HepG2 (cell line): Measurements from ENCODE around the gene NUP62. TPM values are rescaled to one million over a fixed set of nuclear protein-coding genes. Genes with fewer than 3 reads are reported as not detected.
A peak's percentile ranks its signal among the peaks of the same experiment; 100 is the strongest.

Experiments used
- BCL6 ChIP-seq: IDR thresholded peaks from 2 replicates; pipeline ENCODE4 v1.6.1; 2016; ENCODE audit warnings: missing genetic modification reagents, missing compliant biosample characterization
- JDP2 ChIP-seq: sonication (generic); formaldehyde crosslinking; IDR thresholded peaks from 2 replicates; pipeline ENCODE4 v1.8.1; 2022; ENCODE audit warnings: missing genetic modification reagents, borderline replicate concordance
- MEF2D ChIP-seq: sonication (generic); formaldehyde crosslinking; IDR thresholded peaks from 2 replicates; pipeline ENCODE4 v1.5.1; 2020; ENCODE audit warnings: mild to moderate bottlenecking, missing genetic modification reagents
- PHF8 ChIP-seq: sonication (generic); formaldehyde crosslinking; IDR thresholded peaks from 2 replicates; pipeline ENCODE4 v1.5.0; 2020; ENCODE audit warnings: missing genetic modification reagents
- ZFYVE20 ChIP-seq: sonication (generic); formaldehyde crosslinking; IDR thresholded peaks from 2 replicates; pipeline ENCODE4 v1.8.0; 2023; ENCODE audit warnings: low read depth, mild to moderate bottlenecking, moderate library complexity, missing genetic modification reagents, borderline replicate concordance
- ZNF263 ChIP-seq: sonication (generic); formaldehyde crosslinking; IDR thresholded peaks from 2 replicates; pipeline ENCODE4 v1.4.0; 2020; ENCODE audit warnings: missing genetic modification reagents
- polyA plus RNA-seq, 8 experiments: library from polyadenylated mRNA; depleted of rRNA in 3 of 8; stranded (reverse) in 7 of 8; unstranded in 1 of 8; fragments of >200 nt; fragmentation: Illumina TruSeq in 4 of 8; extraction: Trizol in 4 of 8; gene quantifications; 2 replicates each; pipeline versions ENCODE4 v1.2.1 to v1.2.3, GENCODE V29; 2011 to 2016; ENCODE audit warnings: low read depth in 4 of 8, missing spikeins in 1 of 8, mixed read lengths in 1 of 8; ENCODE audit not compliant: insufficient read depth in 1 of 8
- total RNA-seq, 5 experiments: library from RNA; depleted of rRNA; stranded (reverse); fragments of >200 nt; fragmentation: Illumina TruSeq; extraction: Trizol; gene quantifications; 2 replicates each; pipeline ENCODE4 v1.2.3, GENCODE V29; 2016; ENCODE audit warnings: low read depth in 1 of 5
- TF ChIP-seq, protein P1 (sequence below): sonication (generic); IDR thresholded peaks from 2 replicates; pipeline ENCODE4 v1.6.1; 2016; ENCODE audit warnings: low read depth, borderline replicate concordance
- TF ChIP-seq, protein P2 (sequence below), 2 experiments: fragments of 450-650 bp in 1 of 2; sonication (generic) in 1 of 2; formaldehyde crosslinking in 1 of 2; IDR thresholded peaks; 2 replicates each; pipeline versions ENCODE4 v1.6.1 to v1.8.0; 2016 to 2022; ENCODE audit warnings: antibody characterized with exemption in 1 of 2, mild to moderate bottlenecking in 1 of 2, missing genetic modification reagents in 1 of 2
- TF ChIP-seq, protein P3 (sequence below): sonication (generic); formaldehyde crosslinking; IDR thresholded peaks from 2 replicates; pipeline ENCODE4 v1.5.0; 2020; ENCODE audit warnings: missing genetic modification reagents
- TF ChIP-seq, protein P4 (sequence below): sonication (generic); formaldehyde crosslinking; IDR thresholded peaks from 2 replicates; pipeline ENCODE4 v1.5.0; 2020; ENCODE audit warnings: missing genetic modification reagents, mild to moderate bottlenecking, borderline replicate concordance

NUP62 gene
- total and polyA plus RNA-seq, 2 of the 13 experiments (the other 11 are each of a cell fraction or from before 2014, with no cell fraction given), result 16.5 to 41.5 TPM

DNA sequence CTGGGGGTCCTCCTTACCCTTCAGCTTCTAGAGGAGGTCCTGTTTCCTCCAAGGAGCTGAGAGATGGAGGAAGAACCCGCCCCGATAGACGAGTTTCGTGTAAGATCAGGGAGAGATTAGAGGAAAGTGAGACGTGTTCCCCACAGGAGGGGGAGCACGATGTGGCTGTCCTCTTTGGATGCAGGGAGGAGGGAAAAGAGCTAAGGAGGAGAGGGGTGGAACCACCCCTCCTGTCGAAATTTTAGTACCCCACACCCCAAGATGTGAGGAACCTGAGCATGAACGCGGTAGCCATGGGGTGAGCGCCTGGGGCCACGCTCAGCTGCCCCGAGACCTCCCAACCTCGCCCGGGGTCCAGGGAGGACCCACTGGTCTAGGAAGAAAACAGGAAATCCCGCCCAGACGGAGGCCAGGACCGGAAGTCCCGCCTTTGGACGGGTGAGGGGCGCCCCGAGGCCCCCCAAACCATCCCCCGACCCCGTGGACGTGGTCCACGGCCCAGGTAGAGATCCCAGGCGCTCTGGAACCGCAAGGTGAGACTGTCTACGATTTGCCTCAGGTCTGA lies 53.4 kb downstream of the NUP62 start (continued):
- TF ChIP-seq, protein P1, sequence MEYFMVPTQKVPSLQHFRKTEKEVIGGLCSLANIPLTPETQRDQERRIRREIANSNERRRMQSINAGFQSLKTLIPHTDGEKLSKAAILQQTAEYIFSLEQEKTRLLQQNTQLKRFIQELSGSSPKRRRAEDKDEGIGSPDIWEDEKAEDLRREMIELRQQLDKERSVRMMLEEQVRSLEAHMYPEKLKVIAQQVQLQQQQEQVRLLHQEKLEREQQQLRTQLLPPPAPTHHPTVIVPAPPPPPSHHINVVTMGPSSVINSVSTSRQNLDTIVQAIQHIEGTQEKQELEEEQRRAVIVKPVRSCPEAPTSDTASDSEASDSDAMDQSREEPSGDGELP, result no peak
- TF ChIP-seq PHF8 (peak; percentile 21), ZNF263 (CRISPR knock-in tag) (peak; percentile 97), JDP2 (CRISPR knock-in tag) (no peak), MEF2D (CRISPR knock-in tag) (0 out of 2 replicates have a peak, but pooled peaks have one; percentile 0), ZFYVE20 (CRISPR knock-in tag) (no peak), BCL6 (CRISPR knock-in tag) (no peak)
- TF ChIP-seq, protein P2, sequence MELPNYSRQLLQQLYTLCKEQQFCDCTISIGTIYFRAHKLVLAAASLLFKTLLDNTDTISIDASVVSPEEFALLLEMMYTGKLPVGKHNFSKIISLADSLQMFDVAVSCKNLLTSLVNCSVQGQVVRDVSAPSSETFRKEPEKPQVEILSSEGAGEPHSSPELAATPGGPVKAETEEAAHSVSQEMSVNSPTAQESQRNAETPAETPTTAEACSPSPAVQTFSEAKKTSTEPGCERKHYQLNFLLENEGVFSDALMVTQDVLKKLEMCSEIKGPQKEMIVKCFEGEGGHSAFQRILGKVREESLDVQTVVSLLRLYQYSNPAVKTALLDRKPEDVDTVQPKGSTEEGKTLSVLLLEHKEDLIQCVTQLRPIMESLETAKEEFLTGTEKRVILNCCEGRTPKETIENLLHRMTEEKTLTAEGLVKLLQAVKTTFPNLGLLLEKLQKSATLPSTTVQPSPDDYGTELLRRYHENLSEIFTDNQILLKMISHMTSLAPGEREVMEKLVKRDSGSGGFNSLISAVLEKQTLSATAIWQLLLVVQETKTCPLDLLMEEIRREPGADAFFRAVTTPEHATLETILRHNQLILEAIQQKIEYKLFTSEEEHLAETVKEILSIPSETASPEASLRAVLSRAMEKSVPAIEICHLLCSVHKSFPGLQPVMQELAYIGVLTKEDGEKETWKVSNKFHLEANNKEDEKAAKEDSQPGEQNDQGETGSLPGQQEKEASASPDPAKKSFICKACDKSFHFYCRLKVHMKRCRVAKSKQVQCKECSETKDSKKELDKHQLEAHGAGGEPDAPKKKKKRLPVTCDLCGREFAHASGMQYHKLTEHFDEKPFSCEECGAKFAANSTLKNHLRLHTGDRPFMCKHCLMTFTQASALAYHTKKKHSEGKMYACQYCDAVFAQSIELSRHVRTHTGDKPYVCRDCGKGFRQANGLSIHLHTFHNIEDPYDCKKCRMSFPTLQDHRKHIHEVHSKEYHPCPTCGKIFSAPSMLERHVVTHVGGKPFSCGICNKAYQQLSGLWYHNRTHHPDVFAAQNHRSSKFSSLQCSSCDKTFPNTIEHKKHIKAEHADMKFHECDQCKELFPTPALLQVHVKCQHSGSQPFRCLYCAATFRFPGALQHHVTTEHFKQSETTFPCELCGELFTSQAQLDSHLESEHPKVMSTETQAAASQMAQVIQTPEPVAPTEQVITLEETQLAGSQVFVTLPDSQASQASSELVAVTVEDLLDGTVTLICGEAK (IDR thresholded peaks at IDR 0.05), result peak; percentile 40; the same call in 1 of the 2 replicates
- TF ChIP-seq, protein P2 (CRISPR knock-in tag; IDR thresholded peaks at IDR 0.05), result no peak; the same call in 1 of the 2 replicates
- TF ChIP-seq, protein P3, sequence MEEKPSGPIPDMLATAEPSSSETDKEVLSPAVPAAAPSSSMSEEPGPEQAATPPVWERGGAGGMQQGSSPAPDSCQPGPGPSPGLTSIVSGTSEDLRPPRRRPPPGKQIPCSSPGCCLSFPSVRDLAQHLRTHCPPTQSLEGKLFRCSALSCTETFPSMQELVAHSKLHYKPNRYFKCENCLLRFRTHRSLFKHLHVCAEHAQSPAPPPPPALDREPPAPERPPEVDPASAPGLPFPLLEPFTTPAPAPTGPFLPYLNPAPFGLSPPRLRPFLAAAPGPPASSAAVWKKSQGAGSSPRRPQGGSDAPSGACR, result no peak
- TF ChIP-seq, protein P4, sequence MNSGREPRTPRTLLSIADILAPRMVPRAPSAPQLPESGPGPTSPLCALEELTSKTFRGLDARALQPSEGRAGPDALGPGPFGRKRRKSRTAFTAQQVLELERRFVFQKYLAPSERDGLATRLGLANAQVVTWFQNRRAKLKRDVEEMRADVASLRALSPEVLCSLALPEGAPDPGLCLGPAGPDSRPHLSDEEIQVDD (CRISPR knock-in tag), result no peak
